HG02970 (cell line): ENCODE measurements around the gene TM6SF1.
"Not testable (repeated sequence)": the region's sequence is repeated elsewhere in the genome, so short reads cannot be mapped to it uniquely, and the experiment has no call there.

ENCODE experiments used
- ATAC-seq: cut with Tn5 transposase; IDR thresholded peaks from one replicate; pipeline ENCODE4 v1.9.1; 2021; ENCODE audit warnings: mild to moderate bottlenecking, moderate library complexity, moderate number of reproducible peaks; ENCODE audit not compliant: unreplicated experiment, low FRiP score

The TM6SF1 gene

DNA sequence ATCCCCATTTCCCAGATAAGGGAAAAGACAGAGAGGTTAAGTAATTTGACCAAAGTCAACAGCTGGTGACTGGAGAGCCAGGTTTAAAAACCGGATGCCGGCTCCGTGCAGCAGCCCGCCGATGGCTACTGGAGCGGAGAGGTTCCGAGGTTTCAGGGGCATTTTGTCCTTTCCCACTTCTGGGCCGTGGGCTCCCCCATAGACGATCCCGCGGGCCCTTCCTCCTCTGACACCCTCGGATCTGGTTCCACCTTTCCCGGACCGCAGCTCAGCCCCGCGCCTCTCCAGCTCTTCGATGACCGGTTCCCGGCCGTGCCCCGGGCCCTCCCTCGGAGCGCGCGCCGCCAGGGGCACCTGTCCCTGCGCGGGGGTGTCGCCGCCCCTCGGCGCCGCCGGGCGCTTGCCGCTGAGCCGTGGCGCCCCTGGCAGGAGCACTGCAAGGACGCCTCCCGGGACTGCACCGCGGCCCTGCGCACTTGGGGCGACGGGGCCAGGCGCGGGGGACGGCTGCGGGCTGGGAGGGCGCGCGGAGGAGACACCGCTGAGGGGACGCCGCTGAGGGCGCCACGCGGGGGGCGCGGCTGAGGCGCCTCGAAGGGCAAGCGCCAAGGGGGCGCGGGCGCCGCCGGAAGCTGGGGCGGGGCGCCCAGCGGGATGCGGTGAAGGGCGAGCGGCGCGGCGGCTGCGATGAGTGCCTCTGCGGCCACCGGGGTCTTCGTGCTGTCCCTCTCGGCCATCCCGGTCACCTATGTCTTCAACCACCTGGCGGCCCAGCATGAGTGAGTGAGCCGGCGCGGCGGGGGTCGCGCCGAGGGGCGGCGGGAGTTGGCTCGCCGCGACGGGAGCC is at the start of gene TM6SF1:
Gene TM6SF1 (plus strand): TSS at position 652 of the 847 bp plus-strand sequence. CDS start 36 bp downstream, at position 688.
- ATAC-seq = no peak

DNA sequence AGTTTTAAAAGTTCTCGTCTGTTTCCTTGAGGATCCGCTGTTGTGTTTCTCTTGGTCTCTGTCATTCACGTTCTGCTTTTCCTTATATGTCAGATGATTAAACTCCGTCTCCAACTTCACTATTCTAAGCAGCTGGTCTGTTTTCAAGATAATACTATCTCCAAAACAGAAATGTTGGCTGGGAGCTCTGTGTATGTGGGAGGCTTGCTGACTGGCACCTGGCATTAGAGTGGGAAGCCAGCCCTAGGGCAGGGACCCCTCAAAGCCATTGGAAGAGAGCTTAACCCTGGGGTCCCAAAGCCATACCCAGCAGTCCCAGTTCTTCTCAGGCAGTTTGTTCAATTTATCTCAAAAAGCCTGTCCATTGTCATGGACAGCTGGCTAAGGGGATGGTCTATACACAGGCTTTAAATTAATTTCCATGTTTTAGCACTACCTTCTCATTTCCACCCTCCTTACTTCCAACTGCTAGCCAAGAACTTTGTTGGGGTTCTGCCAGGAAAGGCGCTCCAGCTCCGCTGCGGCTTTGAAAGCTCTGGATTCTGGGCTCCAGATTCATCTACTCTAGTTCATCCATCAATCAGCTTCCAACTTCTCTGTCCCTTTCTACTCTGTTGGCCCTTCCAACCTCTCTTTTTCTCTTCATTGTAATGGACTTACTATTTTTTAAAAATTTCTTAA is 49.6 kb upstream of the TM6SF1 start:
- no peak for ATAC-seq

DNA sequence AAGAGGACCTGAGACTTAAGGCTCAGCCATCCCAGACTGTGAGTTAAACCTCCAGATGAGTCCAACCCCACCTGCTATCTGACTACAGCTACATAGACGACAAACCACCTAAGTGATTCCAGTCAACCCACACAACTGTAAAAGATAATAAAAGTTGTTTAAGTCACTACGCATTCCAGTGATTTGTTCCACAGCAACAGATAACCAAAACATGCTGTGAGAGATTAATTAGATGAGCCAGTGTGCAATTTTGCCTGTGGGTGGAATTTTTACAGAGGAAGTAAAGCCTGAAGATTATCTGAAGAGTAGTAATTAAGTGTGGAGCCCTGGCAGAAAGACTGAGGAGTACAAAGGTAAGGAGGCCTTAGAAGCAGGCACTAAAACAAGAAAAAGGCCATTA is 45.8 kb upstream of the TM6SF1 start:
- ATAC-seq = no peak

DNA sequence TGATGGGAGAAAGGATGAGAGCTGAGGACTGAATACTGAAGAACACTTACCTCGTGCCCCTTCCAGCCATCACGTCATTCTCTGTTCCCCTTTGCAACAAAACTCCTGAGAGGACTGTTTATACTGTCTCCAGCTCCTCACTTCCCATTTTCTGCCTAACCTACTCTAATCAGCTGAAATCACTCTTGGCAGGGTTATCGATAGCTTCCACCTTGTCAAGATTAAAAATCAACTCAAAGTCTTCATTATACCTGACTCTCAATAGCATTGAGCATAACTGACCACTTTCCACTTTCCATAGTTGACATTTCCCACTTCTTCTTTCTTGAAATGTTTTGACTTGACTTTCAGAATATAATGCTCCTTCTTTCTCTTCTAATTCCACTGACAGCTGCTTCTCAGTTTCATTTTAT is 44.7 kb upstream of the TM6SF1 start:
- ATAC-seq = no peak

DNA sequence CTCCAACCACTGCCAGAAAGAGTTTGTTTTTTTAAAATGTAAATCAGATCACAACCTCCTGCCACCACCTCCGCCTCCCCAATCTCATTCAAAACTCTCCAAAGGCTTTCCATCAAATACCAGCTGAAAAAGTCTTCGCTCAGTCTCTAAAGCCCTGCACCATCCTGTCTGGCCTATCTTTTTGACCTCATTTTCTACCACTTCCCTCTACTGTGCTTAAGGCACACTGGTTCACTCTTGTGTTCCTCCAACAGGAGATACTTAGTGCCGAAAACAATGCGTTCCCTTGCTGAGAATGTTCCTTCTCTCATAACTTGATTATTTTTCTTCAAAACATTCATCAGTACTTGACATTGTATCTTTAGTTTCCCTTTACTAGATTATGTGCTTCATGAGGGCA is 43.9 kb upstream of the TM6SF1 start:
- no peak for ATAC-seq

DNA sequence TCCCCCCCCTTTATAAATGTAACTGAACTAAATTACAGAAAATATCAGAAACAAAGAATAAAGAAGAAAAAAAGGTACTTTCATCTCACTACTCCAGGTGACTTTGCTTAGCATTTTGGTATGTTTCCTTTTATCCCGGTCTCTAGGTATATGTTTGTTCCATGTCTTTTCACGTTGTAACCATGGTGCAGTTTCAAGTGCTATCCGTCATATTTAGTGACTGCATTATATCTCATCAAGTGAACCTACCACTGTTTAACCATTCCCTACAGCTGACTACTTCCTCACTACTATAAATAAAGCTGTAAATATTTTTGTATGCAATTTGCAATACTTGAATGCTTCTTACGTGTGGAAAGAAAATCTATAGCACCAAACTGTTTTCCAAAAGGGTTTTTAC is 42.6 kb upstream of the TM6SF1 start:
- ATAC-seq = no peak

DNA sequence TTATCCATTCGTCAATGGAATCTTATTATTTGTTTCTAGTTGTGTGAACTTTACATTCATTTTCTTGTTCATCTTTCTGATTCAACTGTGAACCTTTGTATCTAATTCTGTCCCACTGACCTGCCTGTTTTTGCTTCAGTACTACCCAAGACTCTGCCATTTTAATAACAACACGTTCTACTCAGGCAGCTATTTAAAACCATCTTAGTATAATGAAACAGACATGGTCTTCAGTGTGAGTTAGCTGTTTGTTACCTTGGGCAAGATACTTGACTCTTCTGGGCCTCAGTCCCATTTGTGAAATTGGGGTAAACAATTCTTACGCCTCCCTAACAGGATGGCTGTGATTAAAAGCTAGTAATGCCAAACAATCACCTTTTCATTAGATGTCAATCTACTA is 42.0 kb upstream of the TM6SF1 start:
- ATAC-seq = no peak

DNA sequence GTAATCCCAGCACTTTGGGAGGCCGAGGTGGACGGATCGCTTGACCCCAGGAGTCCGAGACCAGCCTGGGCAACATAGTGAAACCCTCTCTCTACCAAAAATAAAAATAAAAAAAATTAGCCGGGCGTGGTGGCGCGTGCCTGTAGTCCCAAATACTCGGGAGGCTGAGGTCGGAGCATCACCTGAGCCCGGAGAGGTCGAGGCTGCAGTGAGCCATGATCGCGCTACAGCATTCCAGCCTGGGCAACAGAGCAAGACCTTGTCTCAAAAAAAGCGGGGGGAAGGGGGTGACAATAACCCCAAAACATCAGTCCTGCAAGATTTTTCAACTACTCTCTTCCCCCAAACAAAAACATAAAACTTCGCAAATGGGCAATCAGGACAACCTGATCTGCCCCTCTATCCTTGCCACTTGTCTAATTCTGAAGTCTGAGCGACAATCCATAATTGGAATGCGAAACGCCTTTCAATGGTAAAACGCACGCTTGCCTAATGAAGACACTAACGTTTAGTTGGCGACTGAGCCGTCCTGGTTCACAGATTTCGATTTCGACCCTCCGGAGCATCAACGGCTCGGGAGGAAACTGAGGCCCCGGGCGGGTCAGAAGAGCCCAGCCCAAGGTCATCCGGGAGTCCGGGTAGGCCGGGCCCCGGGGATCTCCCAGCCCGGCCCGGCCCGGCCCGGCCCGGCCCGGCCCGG is 41.3 kb upstream of the TM6SF1 start:
- no peak for ATAC-seq

DNA sequence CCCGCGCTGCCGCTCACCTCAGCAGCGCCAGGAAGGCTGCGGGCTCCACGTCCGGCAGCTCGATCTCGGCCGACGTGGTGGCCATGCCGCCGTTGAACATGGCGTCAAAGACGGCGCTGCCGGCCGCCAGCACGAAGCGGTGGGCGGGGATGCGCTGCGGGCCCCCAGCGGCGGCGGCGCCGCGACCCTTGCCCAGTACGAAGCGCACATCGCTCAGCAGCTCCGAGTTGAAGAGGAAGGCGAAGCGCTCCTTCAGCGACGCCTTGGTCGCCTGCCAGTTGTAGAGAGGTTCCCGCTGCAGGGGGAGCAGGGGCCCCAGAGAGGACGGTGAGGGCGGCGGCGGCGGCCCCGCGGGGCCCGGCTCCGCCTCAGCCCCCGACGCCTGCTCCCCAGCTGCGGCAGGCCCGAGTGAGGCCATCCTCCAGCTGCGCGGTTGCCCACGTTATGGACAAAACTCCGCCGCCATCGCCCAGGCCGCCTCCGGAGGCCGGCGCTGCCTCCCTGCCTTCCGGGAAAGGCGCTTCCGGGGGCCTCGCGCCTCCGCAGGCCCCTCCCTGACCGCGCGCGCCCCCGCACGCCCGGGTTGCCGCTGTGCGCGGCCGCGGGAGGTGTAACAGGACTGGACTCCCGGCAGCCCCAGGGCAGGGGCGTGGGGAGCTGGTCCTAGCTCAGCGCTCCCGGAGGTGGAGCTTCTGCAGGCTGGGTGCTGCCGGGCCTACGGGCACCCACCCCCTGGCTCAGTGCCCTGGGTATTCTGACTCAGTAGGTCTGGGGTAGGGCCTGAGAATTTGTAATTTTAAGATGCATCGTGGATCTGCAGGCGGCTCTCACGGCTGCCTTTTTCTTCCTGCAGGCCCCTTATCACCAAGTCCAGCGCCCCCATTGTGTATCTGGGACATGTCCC is 40.5 kb upstream of the TM6SF1 start, which contains the start of gene BTBD1:
Gene BTBD1 (minus strand): TSS at position 519 of the 904 bp plus-strand sequence. CDS start 101 bp downstream, at position 418.
- ATAC-seq = peak; percentile 85

DNA sequence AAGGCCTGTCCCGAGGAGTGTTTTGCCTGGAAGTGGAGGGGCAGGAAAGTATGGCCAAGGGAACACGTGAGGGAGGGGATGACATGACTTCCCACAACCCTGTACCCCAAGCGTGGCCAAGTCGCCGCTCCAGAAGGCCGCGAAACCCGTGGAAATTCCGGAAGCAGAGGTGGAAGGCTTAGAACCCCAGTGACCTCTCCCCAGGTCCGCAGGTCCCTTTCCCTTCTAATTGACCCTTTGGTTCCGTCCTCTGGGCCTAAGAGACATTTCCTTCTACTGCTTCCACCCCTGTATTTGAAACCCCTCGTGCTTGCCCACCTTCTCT is 39.8 kb upstream of the TM6SF1 start:
- no peak for ATAC-seq

DNA sequence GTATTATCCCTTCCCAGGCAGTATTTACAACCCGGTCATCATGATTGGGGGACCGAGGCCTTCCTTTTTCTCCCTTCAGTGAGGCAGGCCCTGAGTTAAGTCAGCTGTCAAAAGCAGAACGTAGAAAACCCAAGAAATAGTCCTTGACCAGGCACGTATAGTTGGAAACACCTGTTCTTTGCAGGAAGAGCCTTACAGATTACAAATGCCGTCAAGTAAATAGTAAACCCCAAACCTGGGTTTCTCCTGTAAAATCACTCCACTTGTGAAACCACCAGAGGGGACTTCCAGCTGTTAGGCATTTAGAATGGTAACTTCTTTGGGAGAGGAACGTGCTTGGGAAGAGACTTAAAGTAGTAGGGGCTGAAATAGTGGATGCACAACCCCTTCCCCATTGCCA is 39.4 kb upstream of the TM6SF1 start:
- ATAC-seq = no peak

DNA sequence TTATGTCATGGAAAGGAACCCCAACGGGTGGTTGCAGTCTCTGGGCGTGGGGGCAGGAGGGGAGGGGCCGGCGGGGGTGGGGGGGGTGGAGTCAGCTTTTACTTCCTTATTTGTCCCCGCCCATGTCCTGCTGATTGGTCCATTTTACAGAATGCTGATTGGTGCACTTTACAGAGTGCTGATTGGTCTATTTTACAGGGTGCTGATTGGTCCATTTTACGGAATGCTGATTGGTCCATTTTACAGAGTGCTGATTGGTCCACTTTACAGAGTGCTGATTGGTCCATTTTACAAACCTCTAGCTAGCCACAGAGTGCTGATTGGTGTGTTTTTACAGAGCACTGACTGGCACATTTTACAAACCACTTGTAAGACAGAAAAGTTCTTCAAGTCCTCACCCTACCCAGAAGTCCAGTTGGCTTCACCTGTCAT is 38.2 kb upstream of the TM6SF1 start:
- not testable (repeated sequence) for ATAC-seq

DNA sequence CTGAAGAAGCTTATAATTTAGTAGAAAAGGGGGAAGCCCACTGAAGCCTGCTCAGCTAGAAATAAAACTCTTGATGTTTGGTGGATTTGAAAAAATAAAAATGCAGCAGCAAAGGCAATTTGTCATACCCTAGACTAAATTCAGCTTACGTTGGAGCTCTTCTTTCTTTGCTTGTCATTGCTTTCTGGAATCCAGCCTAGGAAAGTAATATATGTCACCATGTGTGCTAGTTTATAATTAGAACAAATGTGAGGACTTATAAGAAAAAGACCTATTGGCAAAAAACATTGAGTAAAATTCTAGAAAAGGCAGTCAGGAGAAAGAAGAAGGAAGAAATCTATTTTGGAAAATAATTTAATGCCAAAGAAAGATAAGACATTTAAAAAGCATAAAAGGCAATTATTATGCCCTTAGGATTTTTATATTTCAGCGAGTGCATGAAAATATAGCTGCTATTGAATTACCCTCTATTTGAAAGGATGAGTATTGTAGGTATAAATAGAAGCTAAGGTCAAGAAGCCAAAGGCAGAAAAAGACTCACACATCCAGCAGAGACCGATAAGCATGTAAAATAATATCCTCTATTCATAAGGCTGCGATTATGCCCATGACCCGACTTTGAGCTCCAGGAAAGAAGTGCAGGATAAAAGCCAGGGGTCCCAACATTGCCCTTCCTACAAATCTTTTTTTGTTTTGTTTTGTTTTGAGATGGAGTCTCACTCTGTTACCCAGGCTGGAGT is 29.8 kb upstream of the TM6SF1 start:
- no peak for ATAC-seq

DNA sequence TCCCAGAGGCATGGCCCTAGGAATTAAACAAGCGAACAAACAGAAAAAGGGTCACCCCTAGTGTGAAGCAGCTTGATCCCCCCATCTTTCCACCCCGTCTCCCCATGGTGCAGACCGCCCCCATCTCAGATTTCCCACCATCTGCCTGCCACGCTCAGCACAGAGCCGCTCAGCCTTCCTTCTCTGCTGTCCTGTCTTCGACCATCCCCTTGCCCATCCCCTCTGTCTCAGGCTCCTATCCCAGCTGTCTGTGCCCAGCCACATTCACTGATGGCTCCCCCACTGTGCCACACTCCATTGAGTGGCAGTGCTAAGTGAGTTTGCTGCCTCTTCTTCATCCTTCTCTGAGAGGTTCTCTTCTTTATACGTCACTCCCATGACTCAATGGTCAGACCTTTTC is 28.7 kb upstream of the TM6SF1 start:
- ATAC-seq = no peak

DNA sequence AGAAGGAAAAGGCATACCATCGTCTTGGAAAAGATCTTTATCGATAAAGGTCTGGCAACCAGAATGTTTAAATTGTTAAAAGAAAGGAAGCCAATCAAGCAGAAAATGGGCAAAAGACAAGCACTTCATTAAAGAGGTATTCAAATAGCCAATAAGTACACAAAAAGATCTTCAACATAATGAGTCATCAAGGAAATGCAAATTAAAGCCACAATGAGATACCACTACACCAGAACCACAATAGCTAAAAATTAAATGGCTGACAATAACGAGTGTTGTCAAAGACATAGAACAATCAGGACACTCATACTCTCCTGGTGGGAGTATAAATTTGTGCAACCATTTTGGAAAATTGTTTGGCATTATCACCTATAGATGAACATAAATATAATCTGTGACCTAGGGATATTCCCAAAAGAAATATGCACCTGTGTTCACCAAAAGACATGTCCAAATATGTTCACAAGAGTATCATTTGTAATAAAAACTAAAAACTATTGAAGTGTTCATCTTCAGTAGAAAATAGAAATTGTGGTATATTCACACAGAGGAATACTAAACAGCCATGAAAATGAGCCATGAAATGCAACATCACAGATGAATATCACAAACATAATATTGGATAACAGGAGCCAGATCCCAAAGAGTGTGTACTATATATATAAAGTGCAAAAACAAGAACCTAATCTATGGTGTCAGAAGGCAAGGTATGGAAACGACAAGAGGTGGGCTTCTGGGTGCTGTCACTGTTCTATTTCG is 26.0 kb upstream of the TM6SF1 start:
- ATAC-seq = no peak

DNA sequence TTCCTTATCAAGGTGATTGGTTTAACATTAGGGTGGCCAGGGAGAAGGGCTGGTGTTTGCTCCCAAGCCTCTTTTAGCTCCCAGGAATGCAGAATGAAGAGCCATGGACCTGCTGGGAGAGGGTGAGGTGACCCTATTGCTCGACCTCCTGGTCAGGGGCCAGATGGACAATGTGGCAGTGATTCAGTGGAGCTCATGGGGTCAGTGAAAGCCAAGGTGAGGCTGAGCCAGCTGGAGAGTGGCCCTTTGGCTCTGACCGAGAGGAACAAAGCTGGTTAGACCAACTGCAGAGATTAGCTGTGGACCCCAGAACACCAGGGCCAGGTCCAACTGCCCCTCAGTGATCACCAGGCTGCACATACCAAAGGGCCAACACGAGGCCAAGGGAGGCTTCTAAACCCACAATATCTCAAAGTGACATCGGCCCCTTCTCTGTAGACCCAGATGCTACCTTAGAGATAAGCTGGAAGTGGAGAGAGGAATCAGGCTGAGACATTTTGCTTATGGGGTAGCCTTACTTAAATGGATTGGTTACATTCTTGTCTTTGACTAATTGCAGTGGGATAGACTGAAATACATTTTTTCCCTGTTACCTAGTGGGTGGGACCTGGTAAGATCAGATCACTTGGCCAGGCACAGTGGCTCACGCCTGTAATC is 24.6 kb upstream of the TM6SF1 start:
- no peak for ATAC-seq

DNA sequence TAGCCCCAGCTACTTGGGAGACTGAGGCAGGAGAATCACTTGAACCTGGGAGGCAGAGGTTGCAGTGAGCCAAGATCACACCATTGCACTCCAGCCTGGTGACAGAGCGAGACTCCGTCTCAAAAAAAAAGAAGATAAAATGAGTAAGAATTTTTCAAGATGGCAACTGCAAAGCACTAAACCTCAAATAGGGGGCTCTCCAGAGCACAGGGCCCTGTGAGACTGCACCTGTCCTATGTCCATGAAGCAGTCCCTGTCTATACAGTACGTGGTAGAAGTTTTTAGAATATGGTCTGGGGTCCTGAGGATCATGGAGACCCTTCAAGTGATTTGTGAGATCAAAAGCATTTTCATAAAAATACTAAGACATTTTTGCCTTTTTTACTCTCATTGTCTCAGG is 22.0 kb upstream of the TM6SF1 start:
- ATAC-seq = not testable (repeated sequence)

DNA sequence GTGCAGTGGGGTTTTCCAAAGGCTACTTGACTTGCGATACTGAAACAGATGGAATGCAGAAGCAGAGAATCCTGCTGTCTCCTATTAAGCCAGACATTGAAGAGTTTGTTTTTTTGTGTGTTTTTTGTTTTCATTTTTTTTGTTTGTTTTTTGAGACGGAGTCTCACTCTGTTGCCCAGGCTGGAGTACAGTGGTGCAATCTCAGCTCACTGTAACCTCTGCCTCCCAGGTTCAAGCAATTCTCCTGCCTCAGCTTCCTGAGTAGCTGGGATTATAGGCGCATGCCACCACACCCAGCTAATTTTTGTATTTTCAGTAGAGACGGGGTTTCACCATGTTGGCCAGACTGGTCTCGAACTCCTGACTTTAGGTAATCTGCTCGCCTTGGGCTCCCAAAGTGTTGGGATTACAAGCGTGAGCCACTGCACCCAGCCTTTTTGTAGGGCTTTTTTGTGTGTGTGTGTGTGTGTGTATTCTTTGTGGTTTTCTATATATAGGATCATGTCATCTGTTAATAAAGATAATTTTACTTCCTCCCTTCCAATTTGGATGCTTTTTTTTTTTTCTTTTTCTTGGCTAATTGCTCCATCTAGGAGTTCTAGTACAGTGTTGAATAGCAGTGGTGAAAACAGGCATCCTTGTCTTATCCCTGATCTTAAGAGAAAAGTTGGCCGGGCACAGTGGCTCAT is 21.4 kb upstream of the TM6SF1 start:
- not testable (repeated sequence) for ATAC-seq
